Body of pancreas (tissue), 4 donors: ENCODE data around the gene SGPL1. TPM values are rescaled to one million over a fixed set of nuclear protein-coding genes. Genes with fewer than 3 reads are reported as not detected.

Experiments used
- ATAC-seq: fragments of 150-250 bp; one replicate; pipeline ENCODE4 v1.9.1; 2016
- DNase-seq, 4 donors: peaks; one replicate each; pipeline ENCODE4 v3.0.0-alpha.2; 2019
- H3K27ac ChIP-seq, 4 donors: fragments of 200-600 bp; sonication (generic); 1 replicate in 3 of 4; 2 replicates in 1 of 4; pipeline versions ENCODE4 v1.5.1 to v1.6.1; 2016 to 2019; ENCODE audit warnings: mild to moderate bottlenecking in 1 of 4, mixed read lengths in 1 of 4, moderate library complexity in 1 of 4
- H3K27me3 ChIP-seq, 2 donors: fragments of 200-600 bp; sonication (generic); one replicate each; pipeline ENCODE4 v1.6.0; 2016; ENCODE audit warnings: mild to moderate bottlenecking in 1 of 2
- H3K36me3 ChIP-seq, 2 donors: fragments of 200-600 bp; sonication (generic); replicated peaks in 1 of 2; 2 replicates each; pipeline ENCODE4 v1.5.1; 2016; ENCODE audit warnings: low read depth in 2 of 2; ENCODE audit not compliant: insufficient read depth in 1 of 2
- H3K4me1 ChIP-seq: fragments of 200-600 bp; sonication (generic); one replicate; pipeline ENCODE4 v1.6.0; 2016
- H3K4me3 ChIP-seq, 2 donors: fragments of 200-600 bp; sonication (generic); 1 replicate in 1 of 2; 2 replicates in 1 of 2; pipeline ENCODE4 v1.5.1; 2016 to 2019
- H3K9me3 ChIP-seq, 3 donors: fragments of 200-600 bp; sonication (generic); 1 replicate in 2 of 3; 2 replicates in 1 of 3; pipeline ENCODE4 v1.5.1; 2016
- POLR2A ChIP-seq, 3 donors: fragments of 450-650 bp; IDR thresholded peaks; one replicate each; pipeline ENCODE4 v1.6.1; 2016; ENCODE audit warnings: antibody characterized with exemption in 3 of 3, mild to moderate bottlenecking in 2 of 3
- WGBS, 2 donors: methylation state at CpG; one replicate each; pipeline ENCODE4 v1.1.5; 2017; 5-methylcytosine and 5-hydroxymethylcytosine counted together
- intact Hi-C: fragments of 100-400 bp; cut with DNase I; formaldehyde crosslinking; loops from one replicate; pipeline ENCODE4 v1.15.1; 2023
- total RNA-seq, 2 donors: library from RNA; depleted of rRNA; stranded (reverse); fragments of >200 nt; gene quantifications; one replicate each; pipeline ENCODE4 v1.1.0, GENCODE V29; 2016
- TF ChIP-seq, protein P1 (sequence below), 7 experiments: fragments of 450-650 bp in 4 of 7; fragments of 200-600 bp in 3 of 7; sonication (generic) in 3 of 7; IDR thresholded peaks; one replicate each; pipeline ENCODE4 v1.5.1; 2016 to 2019; ENCODE audit warnings: antibody characterized with exemption in 7 of 7

SGPL1 gene
- total RNA-seq, 2 donors from 2014 or later = 36.3 to 43.8 TPM

DNA sequence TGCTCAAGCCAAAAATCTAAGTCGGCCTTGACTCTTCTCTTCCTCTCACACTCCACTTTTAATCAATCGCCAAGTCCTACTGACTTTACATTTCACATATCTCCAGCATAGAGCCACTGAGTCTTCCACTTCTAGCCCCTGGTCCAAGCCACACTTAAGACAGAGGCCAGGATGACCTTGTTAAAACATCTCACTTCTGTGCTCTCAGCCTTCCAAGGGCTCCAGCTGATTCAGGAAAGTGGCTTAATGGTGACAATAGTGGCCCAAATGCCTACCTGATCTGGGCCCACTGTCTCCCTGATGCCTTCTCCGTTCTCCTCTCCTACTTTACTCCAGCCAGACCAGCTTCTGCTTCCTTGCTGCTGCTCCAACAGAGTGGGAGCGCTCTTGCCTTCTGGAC lies 35.0 kb upstream of the SGPL1 start:
- WGBS, 2 donors = 80 to 89% methylated on average over 4 of the region's 4 CpGs
- Histone ChIP-seq H3K4me1 (no peaks in the 10 kb centered on the region), H3K9me3 (no peaks in the 10 kb centered on the region), H3K27me3 (no peaks in the 10 kb centered on the region), H3K4me3 (no peak overlapping the region), H3K27ac (no peak overlapping the region), H3K36me3 (no peaks in the 10 kb centered on the region)
- ATAC-seq (no peak), DNase-seq (no peak)
- no peak for TF ChIP-seq POLR2A (IDR thresholded peaks at IDR 0.05)
- TF ChIP-seq, protein P1, sequence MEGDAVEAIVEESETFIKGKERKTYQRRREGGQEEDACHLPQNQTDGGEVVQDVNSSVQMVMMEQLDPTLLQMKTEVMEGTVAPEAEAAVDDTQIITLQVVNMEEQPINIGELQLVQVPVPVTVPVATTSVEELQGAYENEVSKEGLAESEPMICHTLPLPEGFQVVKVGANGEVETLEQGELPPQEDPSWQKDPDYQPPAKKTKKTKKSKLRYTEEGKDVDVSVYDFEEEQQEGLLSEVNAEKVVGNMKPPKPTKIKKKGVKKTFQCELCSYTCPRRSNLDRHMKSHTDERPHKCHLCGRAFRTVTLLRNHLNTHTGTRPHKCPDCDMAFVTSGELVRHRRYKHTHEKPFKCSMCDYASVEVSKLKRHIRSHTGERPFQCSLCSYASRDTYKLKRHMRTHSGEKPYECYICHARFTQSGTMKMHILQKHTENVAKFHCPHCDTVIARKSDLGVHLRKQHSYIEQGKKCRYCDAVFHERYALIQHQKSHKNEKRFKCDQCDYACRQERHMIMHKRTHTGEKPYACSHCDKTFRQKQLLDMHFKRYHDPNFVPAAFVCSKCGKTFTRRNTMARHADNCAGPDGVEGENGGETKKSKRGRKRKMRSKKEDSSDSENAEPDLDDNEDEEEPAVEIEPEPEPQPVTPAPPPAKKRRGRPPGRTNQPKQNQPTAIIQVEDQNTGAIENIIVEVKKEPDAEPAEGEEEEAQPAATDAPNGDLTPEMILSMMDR (IDR thresholded peaks at IDR 0.05) = no peak
- intact Hi-C loops = no loop called here

DNA sequence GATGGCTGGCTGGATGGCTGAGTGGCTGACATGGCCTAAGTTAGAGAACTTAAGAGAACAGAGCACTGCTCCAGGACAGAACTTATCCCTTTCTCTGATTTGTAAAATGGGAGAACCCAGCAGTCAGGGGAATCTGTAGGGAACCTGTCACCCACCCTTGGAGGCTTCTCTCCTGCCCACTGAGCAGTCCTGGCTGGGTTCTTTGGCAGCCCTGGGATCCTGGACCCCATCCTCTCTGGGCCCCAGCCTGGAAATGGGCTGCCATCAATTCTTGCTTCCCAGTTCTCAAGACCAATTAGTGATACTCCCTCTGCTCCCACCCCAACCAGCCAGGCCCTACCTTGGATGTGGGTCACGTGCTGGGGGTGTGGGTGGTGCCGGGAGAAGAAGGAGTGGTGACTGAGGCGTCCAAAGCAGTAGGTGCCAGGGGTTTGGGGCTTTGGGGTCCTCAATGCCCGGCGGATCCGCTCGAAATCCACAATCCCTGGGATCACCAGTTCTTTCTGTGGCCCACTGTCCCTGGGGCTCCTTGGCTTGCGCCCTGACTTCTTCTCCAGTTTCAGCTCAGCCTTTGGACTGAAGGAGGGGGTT lies 34.2 kb upstream of the SGPL1 start:
- Histone ChIP-seq H3K9me3 (no peaks in the 10 kb centered on the region), H3K4me3 (no peak overlapping the region), H3K4me1 (no peaks in the 10 kb centered on the region), H3K27ac (no peak overlapping the region), H3K27me3 (no peaks in the 10 kb centered on the region), H3K36me3 (no peaks in the 10 kb centered on the region)
- ATAC-seq (no peak), DNase-seq (no peak)
- WGBS, 2 donors = 82 to 91% methylated on average over 8 of the region's 8 CpGs
- TF ChIP-seq, protein P1 (IDR thresholded peaks at IDR 0.05) = no peak
- intact Hi-C loops = no loop called here

DNA sequence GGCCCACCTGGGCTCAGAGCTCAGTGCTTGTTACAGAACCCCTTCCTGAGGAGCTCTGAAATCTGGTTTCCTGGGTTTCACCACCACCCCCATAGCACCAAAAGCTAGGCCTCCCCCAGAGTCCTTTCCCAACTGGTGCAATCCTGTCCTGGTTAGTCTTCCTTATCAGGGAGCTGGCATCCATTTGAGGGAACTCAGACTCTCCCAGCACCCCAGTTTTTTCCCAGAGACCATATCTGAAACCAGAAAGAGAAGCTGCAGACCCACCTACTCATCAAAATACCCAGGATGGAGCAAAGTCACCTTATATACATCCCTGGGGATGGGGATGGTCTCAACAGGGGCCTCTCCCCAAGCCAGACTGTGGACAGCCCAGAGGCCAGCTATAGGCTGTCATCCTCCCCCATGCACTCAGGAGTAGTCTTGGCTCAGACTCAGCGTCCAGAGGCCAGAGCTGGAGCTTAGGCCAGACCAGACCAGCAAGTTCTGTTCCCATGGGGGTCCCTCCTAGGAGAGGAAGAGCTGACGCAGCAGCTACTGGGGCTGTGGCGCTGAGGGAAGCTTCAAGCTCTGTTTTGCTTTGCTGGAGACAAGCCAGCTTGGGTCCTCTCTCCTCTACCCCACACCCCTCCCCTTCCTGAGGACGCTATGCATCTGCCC lies 33.5 kb upstream of the SGPL1 start:
- intact Hi-C loops = no loop called here
- Histone ChIP-seq H3K27ac (no peak overlapping the region), H3K27me3 (no peaks in the 10 kb centered on the region), H3K4me3 (no peak overlapping the region), H3K36me3 (no peaks in the 10 kb centered on the region), H3K9me3 (no peaks in the 10 kb centered on the region), H3K4me1 (no peaks in the 10 kb centered on the region)
- DNase-seq (no peak), ATAC-seq (no peak)
- 58 to 65% methylated on average over 2 to 4 of the region's 4 CpGs for WGBS, 2 donors
- TF ChIP-seq, protein P1 (IDR thresholded peaks at IDR 0.05) = no peak
- TF ChIP-seq POLR2A (IDR thresholded peaks at IDR 0.05) = no peak

DNA sequence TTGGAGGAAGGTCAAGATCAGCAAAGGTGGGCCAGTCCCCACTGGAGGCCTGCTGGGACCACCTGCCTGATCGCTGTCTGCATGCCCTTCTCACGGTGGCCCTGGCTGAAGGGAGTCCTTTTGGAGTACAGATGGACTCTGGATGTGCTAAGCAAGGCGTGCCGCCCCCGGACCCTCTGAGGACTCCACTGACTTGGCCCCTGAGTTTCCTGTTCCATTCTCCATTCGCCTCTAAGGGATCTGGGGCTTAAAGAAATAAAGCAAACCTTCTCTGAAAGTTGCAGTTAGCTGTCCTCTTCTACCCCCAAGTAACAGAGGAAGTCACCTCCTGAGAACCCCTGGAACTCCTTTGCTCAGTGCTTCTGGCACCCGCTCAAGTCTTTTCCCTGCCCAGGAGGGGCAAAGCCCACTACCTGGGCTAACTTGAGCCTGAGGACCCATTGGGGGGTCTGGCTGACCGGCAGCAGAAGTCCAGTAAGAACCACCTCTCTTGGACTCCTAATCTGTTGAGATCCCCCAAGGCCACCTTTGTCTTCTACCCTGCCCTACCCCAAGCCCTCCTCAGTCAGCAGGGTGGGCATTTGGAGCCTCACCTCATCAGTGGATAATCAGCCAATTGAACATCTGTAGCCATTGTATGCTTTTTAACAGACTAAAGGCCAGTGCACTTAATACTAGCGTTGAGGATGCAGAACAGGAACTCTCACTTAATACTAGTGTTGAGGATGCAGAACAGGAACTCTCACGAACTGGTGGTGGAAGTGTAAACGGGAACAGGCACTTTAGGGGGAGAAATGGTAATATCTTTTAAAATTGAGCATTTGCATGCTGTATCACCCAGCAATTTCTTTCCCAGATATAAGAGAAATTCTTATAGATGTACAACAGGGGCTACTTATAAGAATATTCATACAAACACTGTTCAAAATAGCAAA lies 32.7 kb upstream of the SGPL1 start:
- no peaks in the 10 kb centered on the region for H3K4me1 ChIP-seq
- H3K9me3 ChIP-seq = no peaks in the 10 kb centered on the region
- 64 to 69% methylated on average over 10 to 11 of the region's 11 CpGs for WGBS, 2 donors
- no peak for ATAC-seq
- H3K36me3 ChIP-seq = no peaks in the 10 kb centered on the region
- H3K4me3 ChIP-seq = no peak overlapping the region
- TF ChIP-seq, protein P1 (IDR thresholded peaks at IDR 0.05) = no peak
- no peak for TF ChIP-seq POLR2A (IDR thresholded peaks at IDR 0.05)
- H3K27me3 ChIP-seq = no peaks in the 10 kb centered on the region
- DNase-seq = no peak
- intact Hi-C loops = no loop called here
- H3K27ac ChIP-seq = no peak overlapping the region
